Smooth muscle cell of the brain vasculature (primary cell): ENCODE results near the gene ADSS1.

Experiments
- DNase-seq: peaks from one replicate; pipeline ENCODE4 v3.0.0-alpha.2; 2012; ENCODE audit warnings: low read depth, low spot score

The ADSS1 gene

DNA sequence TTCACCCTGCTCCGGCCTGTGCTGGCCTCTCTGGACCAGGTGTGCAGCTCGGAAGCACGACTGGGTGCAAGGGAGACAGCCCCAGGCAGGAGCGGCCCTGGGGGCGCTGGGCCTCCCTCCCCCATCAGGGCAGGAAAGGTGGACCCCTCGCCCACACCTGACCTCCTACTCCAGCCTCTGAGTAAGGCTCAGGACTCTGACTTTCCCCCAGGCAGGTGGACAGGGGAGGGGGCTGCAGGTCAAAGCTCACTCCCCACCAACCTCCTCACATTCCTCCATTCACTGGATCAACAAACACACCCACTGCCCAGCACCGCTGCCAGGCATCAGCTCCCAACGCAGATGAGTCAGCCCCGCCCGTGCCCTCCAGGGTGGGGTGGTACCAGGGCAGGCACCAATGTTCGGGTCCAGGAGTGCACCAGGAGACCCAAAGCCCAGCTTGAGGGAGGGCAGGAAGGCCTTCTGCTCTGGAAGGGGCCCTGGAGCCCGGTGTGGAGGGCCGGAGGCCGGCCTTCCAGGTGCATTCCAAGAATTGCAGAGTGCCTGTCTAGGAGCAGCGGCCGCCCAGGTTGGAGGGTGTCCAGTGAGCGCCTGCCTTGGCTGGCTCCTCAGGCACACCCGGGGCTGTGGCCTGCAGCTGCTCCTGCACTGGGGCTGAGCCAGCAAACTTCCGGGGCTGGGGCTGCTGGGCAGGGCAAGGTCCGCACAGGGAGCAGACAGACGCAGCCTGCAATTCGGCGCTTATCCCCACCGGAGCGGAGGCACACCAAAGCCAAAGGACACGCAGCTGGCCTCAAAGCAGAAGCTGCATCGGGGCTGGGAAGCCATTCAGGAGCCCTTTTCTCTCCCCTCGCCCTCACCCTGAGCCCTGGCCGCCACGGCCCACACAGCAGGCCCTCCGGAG is 36.2 kb upstream of the ADSS1 start:
- DNase-seq = no peak

DNA sequence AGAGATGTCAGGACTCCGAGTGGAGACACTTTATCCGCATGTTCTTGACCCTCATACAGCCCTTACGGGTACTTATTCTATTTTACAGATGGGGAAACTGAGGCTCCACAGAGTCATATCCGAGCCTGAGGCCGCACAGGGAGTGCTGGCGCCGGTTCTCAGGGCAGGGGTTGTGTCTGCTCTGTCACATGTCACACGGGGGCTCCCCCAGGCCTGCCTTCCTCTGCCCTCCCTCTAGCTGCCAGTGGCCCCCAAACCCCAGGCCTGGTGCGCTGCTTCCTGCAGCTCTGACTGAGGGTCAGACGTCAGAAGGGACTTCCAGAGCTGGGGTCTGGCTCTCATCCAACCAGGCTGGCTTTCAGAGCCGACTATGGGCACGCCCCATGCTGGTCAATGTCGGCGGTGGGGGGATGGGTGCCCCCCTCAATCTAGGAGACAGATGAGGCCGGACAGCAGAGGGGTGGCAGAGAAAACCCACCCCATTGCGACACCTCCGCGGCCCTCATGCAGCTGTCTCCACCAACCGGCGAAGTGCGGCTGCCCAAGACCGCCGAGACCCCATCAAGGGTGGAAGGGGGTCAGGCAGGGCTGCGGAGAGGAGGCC is 35.4 kb upstream of the ADSS1 start:
- no peak for DNase-seq

DNA sequence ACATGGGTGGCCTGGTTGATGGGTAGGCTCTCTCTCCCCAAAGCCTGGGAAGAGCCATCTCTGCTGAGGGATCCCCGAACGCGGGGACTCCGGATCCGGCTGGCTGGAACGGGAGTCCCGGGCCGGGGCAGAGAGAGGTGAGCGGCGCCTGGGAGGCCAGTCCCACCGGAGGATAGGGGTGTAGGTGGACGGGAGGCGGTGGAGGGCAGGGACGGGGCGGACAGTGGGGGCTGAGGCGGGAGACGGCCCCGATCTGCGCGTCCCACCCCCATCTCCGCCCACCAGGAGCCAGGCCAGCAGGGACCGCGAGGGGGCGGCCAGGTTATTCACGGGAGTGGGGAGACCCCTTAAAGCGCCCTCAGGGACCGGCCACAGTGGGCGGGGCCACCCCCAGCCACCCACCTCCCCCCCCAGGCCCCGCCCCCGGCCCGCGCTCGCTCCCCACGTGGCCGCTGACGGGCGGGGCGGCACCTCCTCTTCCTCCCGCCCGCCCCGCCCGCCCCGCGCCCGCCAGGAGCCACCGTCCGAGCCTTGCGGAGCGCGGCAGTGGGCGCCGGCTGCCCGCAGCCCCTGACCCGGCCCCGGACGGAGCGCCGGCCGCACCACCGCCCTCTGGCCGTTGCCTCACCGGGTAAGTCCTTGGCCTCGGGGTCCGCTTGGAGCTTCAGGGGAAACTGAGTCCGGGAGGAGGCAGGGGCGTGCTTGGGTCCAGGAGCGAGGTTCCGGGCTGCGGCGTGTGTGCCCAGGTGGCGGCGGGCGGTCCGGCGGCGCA is 34.7 kb upstream of the ADSS1 start, which contains the start of gene INF2:
Gene INF2, plus strand, starts transcription at position 510 of the 772 bp plus-strand sequence. CDS start 11,748 bp downstream, outside the sequence.
- no peak for DNase-seq

DNA sequence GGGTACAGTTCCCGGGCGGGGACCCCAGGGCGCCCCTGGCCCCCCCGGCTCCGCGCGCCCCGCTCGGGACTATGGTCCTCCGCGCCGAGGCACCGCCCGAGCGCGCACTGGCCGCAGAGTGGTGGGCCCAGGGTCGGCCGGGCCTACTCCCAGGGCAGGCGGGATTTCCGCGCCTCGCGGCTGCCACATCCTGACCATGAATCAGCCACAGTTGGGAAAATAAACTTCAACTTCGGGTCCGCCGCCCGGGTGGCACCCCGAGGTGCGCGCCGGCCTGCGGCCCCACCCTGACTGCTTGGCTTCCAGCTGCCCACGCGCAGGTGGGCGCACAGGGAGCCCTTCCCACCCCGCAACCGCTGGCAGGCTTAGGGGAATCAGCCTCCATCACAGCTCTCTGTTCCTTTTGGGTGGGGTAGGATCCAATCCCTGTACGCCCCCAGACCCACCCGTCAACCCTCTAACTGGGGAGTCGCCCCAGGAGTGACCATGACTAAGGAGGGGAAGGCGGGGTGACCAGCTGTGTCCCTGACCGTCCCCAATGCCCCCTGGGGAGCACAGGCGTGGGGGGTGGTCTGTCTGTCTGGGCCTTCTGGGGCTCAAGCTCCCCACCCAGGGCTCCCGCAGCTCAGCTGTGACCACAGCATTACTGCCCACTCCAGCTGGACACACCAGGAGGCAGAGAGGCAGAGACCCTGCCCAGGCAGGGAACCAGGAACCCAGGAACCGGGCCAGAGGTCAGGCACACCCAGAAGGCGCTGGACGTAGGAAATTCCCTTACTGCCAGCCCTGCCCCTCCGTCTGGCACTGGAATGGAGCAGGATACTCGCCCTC is 33.9 kb upstream of the ADSS1 start:
- no peak for DNase-seq

DNA sequence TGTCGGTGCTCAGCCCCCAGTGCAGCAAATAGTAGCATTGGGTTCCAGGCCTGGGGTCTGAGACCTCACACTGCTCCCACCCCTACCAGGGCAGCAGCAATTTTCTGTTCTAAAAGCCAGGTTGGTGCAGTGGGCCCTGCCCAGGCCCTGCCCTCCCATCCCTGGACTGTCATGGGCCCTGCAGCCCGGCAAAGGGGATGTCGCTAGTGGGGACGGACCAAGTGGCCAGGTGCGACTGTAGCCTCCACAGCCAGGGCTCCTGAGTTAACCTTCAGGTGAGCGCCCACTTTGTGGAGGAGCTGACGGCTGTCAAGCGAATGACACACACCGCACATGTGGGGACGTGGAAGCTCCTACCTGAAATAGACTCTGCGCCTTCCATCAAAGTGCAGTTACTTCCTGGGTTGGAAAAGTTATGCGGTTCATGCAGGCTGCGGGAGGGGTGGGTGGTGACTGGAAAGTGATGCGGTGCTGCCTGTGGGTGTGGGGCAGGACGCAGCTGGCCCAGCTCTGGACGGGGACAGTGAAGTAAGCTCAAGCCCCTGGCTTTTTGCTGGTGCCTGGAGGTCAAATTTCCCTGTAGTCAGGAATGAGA is 33.1 kb upstream of the ADSS1 start:
- DNase-seq = no peak

DNA sequence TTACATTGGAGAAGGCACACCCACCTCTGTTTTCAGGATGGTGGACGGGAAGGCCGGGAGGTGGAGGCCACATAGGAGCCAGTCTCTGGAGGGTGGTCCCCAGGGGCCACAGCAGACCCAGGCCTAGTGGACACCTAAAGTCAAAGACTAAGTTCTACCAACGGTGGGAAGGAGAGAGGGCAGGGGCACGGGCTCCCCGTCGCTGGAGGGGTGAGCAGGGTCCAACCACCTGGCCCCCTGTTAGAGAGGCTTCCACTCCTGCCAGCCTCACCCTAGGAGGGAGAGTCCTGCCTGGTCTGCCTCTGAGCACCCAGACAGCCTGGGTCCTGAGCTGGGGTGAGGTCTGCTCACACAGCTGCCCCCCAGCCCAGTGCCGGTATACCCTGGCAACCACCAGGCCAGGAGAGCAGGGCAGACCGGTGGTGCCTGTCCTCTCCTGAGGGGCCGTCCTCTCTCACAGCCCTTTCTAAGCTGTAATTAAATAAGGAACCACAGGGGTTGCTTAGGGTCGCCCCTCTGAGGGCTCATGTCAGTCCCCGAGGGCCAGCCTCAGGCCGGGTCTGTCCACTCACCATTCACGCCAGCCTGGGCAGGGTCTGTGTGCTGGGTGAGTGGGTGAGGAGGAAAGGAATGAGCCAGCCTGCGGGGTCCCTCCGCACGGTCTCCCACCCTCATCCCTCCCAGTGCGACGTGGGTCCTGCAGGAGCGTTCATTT is 32.3 kb upstream of the ADSS1 start:
- no peak for DNase-seq

DNA sequence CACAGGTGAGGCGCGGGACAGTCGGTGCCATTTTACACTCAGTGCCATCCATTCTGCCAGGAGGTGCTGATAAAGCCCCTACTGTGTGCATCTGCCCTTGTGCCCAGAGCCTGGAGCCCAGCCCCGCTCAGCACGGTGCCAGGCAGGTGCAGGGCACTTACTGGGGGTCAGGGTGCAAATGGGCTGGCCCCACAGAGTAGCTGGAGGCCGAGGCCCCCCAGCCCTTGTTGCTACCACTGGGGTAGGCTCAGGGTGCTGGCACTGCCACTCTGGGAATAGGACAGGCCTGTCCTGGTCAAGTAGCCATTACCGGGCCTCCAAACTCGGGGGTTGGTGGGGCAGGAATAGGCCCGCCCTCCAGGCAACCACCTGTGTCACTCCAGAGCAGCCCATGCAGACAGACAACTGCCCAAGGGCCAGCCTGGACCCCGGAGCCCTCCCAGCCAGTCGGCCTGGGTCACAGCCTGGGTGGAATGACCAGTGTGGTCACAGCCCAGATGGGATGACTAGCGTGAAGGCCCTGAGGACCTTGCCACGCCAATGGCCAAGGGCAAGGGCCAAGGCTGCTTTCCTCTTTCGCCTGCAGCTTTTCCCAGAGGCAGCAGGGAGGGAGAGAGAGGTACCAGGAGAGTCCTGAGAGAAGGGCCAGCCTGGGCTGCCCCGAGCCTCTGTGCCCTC is 31.6 kb upstream of the ADSS1 start:
- no peak for DNase-seq

DNA sequence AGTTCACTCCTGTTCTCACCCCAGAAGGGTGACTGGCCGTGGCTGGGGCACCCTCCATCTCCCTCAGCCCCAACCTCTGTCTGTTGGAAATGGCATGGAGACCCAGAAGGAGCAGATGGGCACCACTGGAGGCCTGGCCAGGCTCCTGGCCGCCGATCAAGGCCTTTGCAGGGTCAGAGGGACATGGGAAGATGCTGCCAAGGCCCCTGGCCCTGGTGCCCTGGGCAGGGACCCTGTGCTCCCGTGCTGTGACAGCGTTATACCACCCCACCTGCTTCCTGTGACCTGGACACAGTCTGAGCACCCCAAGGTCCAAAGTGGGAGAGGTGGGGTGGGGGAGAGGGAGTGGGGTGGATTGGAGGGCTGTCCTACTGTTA is 31.1 kb upstream of the ADSS1 start:
- no peak for DNase-seq

DNA sequence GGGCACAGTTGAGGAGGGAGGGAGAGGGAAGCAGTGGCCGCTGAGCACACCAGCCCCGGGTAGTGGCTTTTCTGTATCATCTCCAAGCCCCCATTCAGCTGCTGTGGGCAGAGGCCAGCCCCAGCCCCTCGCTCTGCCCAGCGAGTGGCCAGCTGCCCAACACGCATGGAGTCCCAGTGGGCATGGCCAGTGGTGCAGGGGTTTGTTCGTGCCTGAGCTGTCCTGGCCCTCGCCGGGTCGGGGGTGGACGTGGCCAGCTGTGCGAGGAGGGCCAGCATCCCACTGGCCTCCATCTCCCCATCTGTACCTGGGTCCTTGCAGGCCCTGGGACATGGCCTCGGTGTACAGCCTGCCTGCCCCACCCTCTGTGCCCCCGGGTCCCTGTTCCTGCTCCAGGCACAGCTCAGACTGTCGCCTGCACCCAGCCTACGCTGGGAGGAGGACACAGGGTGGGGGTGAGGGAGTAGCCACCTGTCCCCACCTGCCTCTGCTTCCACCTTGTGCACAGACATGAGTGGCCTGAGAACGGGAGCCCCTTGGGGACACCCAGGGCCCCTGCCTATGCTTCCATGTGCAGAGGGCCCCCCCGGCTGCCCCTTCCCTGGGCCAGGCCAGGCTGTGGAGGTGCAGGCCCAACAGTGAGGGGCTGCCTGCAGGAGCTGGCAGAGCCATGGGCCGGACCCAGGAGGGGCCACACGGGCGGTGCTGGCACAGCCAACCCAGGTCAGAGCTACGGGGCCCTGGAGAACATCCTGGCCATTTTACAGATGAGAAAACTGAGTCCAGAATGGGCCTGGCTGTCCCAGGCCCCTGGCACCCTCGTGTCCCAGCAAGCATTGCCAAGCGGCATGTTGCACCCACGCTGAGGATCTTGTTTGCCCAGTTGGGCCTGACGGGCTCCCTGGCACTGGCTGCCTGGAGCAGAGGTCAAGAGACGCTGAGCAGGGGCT is 30.3 kb upstream of the ADSS1 start:
- no peak for DNase-seq

DNA sequence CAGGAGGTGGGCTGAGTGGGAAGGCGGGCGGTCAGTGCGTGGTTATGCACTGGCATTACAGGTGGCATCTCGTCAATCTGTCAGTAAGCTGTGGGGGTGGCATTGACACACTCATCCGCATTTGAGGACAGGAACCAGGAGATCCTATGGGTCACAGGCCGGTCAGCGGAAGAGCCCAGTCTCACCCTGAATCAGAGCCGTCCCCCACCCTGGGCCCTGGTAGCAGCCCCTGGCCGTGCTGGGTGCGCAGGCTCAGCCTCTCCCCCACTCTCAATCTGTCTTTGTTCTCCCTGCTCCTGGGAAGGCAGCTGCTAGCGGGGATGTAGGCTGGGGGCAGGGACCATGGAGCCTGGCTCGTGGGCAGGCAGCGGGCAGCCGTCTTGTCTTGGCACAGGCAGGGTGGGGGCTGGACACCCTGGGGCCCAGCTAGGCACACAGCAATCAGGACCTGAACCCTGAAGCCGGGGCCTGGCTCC is 29.5 kb upstream of the ADSS1 start:
- DNase-seq = no peak

DNA sequence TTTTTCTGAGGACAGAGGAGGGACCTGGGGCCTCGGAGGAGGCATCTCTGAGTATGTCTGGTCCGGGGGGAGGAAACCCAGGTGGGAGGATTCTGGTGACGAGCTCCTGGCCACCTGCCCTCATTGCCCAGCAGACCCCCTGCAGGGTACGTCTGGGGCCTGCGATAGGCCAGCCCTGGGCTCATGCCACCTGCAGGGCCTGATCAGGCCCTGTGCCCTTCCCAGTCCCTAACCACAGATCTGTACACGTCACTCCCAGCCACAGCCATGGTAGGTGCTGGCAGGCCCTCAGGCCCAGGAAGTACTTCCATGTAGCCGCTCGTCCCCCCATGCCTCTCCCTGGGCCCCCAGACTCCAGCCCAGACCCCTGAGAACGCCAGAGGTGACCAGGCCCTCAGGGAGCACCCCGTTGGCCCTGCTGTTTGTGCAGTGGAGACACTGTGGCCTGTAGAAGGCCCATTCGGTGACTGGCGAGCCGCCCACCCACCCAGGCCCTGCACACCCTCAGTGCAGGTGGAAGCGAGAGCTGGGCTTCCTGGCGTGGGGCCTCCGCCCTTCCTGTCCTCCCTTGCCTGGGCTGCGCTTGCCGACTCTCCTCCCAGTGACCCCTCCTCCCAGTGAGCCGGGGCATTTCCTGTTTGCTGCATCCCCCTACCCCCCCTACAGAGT is 28.9 kb upstream of the ADSS1 start:
- no peak for DNase-seq

DNA sequence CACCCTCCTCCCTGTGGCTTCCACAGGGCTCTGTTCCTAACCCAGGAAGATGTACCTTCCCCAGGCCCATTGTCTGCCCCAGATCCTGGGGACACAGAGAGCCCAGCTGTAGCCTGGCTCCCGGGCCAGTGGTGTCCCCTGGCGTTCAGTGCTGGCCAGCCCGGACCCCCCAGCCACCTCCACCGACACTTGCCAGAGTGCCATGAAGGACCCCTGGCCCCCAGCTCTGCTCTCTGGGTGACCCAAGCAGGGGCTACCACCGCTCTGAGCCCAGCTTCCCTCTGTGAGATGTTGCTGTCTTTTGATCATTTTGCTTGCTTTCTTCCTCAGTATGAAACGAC is 28.4 kb upstream of the ADSS1 start:
- DNase-seq = no peak

DNA sequence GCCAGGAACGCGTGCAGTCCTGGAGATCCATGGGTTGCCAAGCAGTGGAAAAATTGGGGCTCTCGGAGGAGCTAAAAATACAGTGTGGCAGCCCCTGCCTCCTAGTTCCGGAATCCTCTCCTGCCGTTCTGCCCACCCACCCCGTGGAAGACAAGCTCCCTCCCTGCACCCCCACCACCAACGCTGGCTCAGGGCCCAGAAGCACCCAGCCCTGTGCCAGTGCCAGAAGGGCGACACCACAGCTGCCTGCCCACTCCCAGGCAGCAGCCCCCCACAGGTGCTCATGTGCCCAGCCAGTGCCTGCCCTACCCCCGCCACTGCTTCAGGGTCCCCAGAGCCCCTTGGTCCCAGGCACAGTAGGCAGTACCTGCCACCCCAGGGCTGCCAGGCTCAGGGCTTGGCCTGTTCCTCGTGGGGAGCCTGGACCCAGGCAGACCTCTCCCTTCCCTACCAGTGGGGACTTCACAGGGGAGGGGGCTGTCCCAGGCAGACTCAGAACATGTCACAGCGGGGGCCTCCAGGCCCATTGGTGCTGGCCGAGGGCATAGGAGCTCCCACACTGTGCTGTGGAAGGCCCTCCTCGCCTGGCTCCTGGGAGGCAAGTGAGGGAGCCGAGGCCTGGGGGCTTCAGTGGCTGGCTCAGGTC is 27.2 kb upstream of the ADSS1 start:
- no peak for DNase-seq

DNA sequence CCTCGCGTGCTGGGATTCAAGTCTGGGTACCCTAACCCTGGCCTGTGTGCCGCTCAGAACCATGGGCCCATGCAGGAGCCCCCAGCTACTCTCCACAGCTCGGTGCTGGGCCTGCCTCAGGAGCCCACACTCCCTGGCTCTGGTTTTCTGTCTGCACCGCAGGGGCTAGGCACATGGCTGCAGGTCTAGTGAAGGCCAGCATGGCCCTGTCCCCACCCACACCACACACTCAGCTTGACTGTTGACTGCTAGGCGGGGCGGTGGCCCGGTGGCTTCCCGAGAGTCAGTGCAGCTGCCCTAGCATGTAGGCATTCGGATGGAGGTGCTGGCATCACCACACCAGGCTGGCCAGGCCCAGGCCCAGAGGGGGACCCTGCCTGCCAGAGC is 26.7 kb upstream of the ADSS1 start:
- DNase-seq = no peak

DNA sequence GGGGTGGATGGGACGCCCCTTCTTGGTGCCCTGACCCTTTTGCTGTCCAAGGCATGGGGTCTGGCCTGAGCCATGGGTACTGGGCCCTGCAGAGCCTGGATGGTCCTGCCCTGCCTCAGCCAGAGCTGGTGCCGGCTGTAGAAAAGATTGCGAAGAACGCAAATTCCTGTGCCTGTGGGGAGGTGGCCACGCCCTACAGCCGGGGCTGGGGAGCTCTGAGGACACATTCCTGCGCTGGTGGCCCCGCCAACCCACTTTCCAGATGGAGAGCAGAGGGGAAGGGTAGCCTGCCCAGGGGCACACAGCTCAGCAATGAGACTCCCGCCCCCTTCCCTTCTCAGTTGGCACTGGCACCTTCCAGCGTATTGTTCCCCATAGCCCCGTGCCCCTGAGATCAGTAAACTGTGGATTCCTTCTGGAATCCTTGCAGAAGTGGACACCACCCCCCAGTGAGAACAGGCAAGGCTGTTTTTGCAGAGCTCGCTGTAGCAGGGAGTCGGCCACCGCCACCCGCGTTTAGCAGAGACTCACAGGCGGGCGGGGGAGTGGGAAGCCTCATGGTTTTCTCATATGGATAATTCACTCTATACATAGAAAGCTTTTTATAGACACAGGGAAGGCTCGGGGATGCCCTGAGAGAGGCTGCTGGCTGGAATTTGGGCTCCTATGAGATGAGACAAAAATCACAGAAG is 26.0 kb upstream of the ADSS1 start:
- no peak for DNase-seq

DNA sequence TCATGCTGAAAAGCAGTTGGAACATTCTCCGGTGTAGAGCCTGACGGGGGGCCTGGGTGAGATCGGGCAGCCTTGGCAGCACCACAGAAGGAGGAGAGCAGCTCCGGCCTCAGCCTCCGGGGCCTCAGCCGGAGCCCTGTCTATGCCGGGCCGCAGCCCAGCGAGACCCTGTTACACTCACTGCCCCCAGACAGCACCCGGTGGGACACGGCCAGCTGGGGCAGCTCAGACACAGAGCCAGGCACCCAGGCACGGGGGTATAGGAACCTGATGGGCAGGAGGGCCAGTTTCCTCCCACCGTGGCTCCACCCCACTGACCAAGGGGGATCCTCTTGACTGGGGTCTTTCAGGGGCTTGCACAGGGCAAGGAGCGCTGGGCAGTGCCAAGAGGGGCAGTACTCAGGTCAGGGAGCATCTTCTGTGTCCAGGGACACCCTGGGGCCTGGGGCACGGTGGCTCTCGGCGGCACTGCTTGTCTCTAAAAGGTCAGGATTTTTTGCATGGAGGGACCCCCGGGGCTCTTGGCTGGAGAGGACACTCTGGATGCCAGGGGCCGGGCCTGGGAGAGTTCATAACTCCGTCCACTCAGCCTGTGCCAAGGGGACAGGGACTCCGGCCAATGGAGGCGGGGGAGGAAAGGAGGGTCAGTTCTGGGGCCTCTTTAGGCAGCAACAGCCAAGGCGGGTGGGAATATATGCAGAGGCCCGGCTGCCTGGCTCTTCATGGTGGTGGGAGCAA is 25.2 kb upstream of the ADSS1 start:
- no peak for DNase-seq

DNA sequence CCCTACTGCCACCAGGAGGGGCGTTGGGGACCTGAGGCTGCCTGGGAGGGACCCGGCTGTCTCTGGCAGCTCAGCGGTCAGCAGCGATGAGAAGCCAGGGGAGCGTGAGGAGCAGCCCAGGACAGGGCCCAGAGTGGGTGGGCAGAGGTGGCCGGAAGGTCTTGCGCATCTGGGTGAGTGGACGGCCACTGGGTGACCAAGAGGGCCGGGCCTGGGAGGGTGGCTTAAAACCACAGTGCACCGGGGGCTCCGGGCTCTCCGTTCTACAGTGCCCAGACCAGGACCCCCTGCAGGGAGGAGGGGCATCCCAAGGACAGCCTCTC is 24.6 kb upstream of the ADSS1 start:
- DNase-seq = no peak
